NAMALWA (cell line): ENCODE data around the gene TTC28.

ENCODE experiments used
- DNase-seq: peaks from one replicate; pipeline ENCODE4 v3.0.0-alpha.2; 2015; ENCODE audit warnings: low spot score

The TTC28 gene

GRCh38 chr22:28001171-28001835 is 678.3 kb downstream of the TTC28 start:
- DNase-seq: no peak

- no peak for DNase-seq
Observed at GRCh38 chr22:28000361-28000760, 679.3 kb downstream of the TTC28 start.

DNA sequence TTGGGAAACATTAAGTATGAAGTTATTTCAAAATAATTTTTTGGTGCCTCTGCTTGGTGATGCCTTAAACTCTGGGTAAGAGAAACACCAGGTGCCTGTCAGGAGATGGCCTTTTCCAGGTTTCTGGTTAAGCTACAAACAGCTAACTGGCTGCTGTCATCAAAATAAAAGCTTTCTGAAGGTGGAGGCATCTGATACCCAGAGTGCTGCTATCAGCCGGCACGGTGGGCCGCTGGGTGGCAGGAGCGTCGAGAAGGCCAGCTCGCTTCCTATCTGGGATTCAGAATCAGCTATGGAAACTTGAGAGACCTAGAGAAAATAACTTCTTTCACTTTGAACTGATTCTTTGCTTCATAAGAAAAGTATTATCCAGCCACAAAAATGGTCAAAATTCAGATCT is 679.8 kb downstream of the TTC28 start:
- DNase-seq: no peak

GRCh38 chr22:27998511-27999410 is 680.9 kb downstream of the TTC28 start:
- DNase-seq: no peak

DNA sequence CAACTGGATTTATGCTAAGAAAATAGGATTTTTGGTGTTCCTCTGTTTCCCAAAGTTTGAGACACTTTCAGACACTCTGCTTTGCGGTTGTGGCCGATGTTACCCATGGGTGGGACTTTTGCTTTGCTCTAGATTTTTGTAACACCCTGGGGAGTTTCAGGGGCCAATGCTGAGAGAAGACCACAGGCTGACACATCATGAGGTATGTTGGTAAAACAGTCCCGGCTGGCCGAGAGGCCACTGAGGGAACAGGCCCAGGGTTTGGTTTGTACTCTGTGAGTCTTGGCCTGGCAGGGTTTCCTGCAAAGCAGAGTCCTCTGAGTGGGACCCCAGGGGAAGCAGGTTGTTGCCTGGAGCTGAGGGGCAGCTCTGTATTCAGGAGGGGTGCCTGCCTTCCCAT is 682.1 kb downstream of the TTC28 start:
- no peak for DNase-seq

GRCh38 chr22:27996981-27997380 is 682.7 kb downstream of the TTC28 start:
- DNase-seq: no peak

GRCh38 chr22:27996529-27996925 is 683.1 kb downstream of the TTC28 start:
- DNase-seq: no peak

- no peak for DNase-seq
Observed at GRCh38 chr22:27995801-27996528, 683.7 kb downstream of the TTC28 start.

DNA sequence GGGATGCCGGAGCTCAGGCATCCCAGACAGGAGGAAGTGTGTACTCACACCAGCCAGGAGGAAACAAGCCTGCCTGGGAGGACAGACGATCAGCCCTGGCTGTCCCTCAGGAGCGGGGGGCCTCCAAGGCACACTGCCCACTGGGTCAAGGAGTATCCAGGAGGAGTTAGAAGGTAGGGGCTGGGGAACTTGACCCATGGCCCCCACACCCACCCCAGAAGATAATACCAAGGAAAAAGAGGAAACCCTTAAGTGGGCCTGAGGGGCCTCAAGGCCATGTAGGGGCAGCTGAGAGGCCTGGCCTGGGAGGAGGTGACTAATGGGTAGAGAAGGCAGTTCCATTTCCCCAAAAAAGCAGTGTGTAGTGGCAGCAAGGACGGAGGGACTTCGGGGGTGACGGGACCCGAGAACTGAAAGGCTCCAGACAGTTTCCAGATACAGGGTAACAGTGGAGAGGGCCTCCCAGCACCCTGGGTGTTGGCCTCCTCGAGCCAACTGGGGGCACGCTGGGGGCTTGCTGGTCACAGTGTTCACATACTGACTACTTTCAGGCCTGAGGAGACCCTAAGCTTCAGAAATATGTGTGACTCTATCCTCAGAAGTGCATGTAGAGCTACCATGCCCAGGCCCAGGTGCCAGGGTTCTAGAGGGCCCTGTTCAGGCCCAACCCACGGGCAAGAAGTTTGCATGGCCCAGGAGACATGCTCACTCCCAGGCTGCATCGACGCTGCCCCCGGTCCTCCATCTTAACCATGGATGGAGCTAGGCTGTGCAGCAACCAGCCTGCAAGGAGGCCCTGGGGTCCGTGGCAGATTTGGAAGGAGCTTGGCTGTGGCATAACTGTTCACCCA is 684.9 kb downstream of the TTC28 start:
- DNase-seq: no peak

- DNase-seq: no peak
Observed at GRCh38 chr22:27993774-27994350, 685.8 kb downstream of the TTC28 start.

- no peak for DNase-seq
Observed at GRCh38 chr22:27993201-27993635, 686.4 kb downstream of the TTC28 start.

DNA sequence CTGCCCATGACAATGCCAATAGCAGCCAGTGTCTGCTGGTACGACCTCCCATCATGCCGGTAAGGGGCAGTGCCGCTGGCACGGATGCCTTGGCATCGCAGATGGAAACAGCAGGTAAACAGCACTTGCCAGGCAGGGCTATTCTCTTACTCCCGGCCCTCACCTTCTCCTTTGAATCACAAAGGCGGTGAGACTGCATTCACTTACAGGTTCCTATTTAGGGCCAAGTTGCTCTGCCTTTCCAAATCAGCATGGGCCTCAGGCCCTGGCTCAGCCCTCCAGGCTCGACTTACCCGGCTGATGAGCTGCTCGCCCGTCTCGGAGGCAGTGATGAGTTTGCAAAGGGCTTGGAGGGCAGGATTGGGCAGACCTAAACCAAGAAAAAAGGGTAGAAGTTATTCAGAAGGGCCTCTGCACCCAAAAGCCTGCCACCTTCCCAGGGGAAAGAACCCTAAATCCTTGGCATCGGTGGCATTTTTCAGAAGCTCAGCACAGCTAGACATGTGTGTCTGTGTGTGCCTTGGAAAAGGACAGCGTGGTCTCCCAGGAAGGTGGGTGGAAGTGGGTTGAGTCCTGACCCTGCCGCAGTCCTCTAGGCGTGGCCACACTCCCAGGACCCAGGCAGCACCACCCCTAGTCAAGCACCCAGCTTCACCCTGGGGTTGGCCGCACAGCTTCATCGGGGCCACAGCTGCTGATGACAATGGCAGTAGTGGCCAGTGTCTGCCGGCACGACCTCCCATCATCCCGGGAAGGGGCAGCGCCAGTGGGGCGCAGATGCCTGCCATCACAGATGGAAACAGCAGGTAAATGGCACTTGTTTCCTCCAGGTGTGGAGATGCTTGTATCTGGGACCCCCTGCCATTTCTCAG is 687.1 kb downstream of the TTC28 start:
- DNase-seq: no peak

DNA sequence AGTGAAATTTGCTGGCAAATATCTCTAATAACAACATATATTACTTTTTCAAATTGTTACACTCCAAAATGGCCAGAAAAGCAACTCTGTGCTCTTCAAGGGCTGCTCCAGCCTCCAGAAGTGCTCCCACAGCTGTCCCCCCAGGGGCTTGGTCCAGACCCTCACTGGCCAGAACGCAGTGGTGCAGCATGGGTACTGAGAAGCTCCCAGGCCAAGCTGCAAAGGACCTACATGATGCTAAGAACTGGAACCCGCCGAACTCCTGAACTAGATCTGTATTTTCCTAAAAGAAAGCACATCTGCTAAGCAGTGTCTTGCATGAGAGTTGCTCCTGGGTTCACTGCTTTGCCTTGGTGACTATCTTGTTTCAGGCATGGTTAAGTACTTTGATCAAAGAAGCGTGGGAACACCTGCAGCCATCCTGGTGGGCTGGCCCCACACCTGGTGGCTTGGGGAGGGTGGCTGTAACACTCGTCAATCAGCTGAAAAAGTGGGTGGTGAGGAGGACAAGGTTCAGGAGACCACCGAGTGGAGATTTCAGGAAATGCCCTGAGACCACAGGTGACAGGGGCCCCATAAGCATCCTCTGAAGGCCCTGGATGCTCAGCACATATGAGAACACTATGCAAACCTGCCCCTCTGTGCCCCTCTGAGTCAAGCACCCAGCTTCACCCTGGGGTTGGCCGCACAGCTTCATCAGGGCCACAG is 687.9 kb downstream of the TTC28 start:
- DNase-seq: peak; percentile 58

GRCh38 chr22:27990879-27991278 is 688.8 kb downstream of the TTC28 start:
- DNase-seq: peak; percentile 30

DNA sequence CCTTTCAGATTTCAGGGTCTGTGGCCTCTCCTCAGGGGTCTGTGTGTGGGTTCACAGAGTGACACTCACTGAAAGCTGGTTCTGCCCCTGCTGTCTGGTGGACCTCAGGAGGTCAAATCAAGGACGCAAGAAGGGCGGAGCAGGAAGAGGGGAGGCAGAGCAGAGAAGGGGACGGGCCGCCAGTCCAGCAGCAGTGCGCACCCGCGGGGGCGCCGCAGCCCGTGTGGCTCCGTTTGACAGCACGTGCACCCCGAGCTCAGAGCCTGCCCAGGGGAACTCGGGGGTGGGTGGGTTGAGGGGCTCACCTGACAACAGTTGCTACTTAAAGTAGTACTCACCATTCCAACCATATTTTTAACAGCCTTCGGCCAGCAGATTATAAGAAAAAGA is 689.2 kb downstream of the TTC28 start:
- DNase-seq: no peak

DNA sequence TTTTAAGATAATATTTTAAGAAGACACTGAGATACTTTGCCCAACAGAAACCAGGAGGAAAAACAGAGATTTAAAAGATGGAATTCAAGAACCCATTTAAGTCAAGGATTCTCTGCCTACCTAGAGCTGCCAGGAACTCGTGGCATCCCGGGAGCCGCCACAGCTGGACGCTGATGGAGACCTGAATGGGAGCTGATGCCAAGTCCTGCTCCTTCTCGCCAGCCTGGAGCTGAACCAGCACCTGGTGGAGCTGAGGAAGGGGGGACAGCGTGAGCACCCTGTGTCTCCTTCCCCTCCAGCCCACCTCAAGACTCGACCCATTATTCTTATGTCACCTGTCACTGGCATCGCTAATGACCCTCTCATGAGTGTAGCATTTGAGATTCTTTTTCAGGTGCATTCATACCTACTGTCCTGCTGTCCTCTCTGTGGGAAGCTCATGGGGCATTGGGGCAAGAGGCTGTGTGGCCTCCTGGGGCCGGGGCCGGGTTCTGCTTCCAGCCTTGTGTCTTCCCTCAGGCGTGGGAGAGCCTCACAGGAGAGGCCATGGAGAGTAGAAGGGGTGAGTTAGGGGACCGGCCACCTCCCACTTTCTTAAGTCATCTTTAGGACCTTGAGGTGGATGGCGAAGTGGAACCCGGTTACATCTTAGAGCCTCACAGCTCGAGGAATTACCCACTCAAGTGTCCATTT is 689.7 kb downstream of the TTC28 start:
- DNase-seq: no peak

DNA sequence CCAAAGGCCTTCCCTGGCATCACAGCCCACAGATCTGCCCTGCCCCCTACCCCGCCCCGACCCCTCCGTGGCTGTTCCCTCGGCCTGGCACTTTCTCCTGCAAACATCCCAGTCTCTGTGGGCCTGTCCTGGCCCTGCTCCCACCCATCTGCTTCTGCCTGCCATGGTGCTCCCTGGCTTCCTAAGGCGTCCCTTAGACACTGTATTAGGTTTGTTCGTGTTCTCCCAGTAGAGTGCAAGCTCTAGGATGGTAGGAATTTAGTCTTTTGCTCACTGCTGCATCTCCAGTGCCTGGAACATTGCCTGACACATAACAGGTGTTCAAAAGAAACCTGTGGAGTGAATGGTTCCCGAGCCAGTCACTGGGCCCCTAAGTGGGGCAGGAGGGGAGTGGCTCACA is 690.9 kb downstream of the TTC28 start:
- DNase-seq: no peak

GRCh38 chr22:27987557-27987956 is 692.1 kb downstream of the TTC28 start:
- no peak for DNase-seq

GRCh38 chr22:27986937-27987336 is 692.7 kb downstream of the TTC28 start:
- no peak for DNase-seq
